HEK293T (cell line): ENCODE data around the gene CRYBG1.
"Not testable (repeated sequence)": the region's sequence is repeated elsewhere in the genome, so short reads cannot be mapped to it uniquely, and the experiment has no call there.

ENCODE experiments used
- CTCF ChIA-PET: fragments of 350-600 bp; formaldehyde crosslinking; extraction: SDS; loops from one replicate; lab custom pipeline; 2021; ENCODE audit warnings: antibody characterized with exemption, inconsistent platforms; lab: Yijun Ruan, JAX
- POLR2A ChIA-PET: fragments of 350-600 bp; formaldehyde crosslinking; extraction: SDS; loops from one replicate; lab custom pipeline; 2020; ENCODE audit warnings: antibody characterized with exemption, inconsistent platforms; lab: Yijun Ruan, JAX
- DNase-seq: peaks from one replicate; pipeline ENCODE4 v3.0.0; 2012; ENCODE audit warnings: mixed read lengths; ENCODE audit errors: extremely low spot score
- ARNT ChIP-seq: fragments of 450-650 bp; IDR thresholded peaks from 2 replicates; pipeline ENCODE4 v1.6.1; 2017; ENCODE audit warnings: mild to moderate bottlenecking
- BHLHE40 ChIP-seq: fragments of 450-650 bp; IDR thresholded peaks from 2 replicates; pipeline ENCODE4 v1.6.1; 2016; ENCODE audit warnings: mild to moderate bottlenecking, moderate library complexity, borderline replicate concordance
- CTBP1 ChIP-seq: fragments of 450-650 bp; IDR thresholded peaks from 2 replicates; pipeline ENCODE4 v1.6.1; 2016; ENCODE audit warnings: borderline replicate concordance
- ELF4 ChIP-seq: fragments of 450-650 bp; IDR thresholded peaks from 2 replicates; pipeline ENCODE4 v1.6.1; 2017; ENCODE audit warnings: antibody characterized with exemption
- FOXA1 ChIP-seq: fragments of 450-650 bp; IDR thresholded peaks from 2 replicates; pipeline ENCODE4 v1.6.1; 2016; ENCODE audit warnings: mild to moderate bottlenecking
- FOXK2 ChIP-seq: fragments of 450-650 bp; IDR thresholded peaks from 2 replicates; pipeline ENCODE4 v1.6.1; 2016; ENCODE audit warnings: mild to moderate bottlenecking
- FOXM1 ChIP-seq: fragments of 450-650 bp; IDR thresholded peaks from 2 replicates; pipeline ENCODE4 v1.6.1; 2017; ENCODE audit warnings: mild to moderate bottlenecking, borderline replicate concordance
- HDGF ChIP-seq: fragments of 450-650 bp; IDR thresholded peaks from 2 replicates; pipeline ENCODE4 v1.6.1; 2017; ENCODE audit warnings: antibody characterized with exemption, borderline replicate concordance
- L3MBTL2 ChIP-seq: fragments of 450-650 bp; conservative IDR thresholded peaks from 2 replicates; pipeline ENCODE4 v1.6.1; 2016; ENCODE audit warnings: mild to moderate bottlenecking
- LEF1 ChIP-seq: fragments of 450-650 bp; IDR thresholded peaks from 2 replicates; pipeline ENCODE4 v1.6.1; 2017; ENCODE audit warnings: mild to moderate bottlenecking, borderline replicate concordance
- NFRKB ChIP-seq: fragments of 450-650 bp; IDR thresholded peaks from 2 replicates; pipeline ENCODE4 v1.6.1; 2016; ENCODE audit warnings: mild to moderate bottlenecking, moderate library complexity
- SP1 ChIP-seq: fragments of 450-650 bp; IDR thresholded peaks from 2 replicates; pipeline ENCODE4 v1.6.1; 2017
- SUZ12 ChIP-seq: fragments of 450-650 bp; IDR thresholded peaks from 2 replicates; pipeline ENCODE4 v1.6.1; 2016; ENCODE audit warnings: mild to moderate bottlenecking
- TARDBP ChIP-seq: fragments of 450-650 bp; IDR thresholded peaks from 2 replicates; pipeline ENCODE4 v1.6.1; 2016
- ZNF384 ChIP-seq: fragments of 450-650 bp; IDR thresholded peaks from 2 replicates; pipeline ENCODE4 v1.6.1; 2016
- TF ChIP-seq, protein P1 (sequence below): fragments of 450-650 bp; IDR thresholded peaks from 2 replicates; pipeline ENCODE4 v1.6.1; 2016

Gene CRYBG1

DNA sequence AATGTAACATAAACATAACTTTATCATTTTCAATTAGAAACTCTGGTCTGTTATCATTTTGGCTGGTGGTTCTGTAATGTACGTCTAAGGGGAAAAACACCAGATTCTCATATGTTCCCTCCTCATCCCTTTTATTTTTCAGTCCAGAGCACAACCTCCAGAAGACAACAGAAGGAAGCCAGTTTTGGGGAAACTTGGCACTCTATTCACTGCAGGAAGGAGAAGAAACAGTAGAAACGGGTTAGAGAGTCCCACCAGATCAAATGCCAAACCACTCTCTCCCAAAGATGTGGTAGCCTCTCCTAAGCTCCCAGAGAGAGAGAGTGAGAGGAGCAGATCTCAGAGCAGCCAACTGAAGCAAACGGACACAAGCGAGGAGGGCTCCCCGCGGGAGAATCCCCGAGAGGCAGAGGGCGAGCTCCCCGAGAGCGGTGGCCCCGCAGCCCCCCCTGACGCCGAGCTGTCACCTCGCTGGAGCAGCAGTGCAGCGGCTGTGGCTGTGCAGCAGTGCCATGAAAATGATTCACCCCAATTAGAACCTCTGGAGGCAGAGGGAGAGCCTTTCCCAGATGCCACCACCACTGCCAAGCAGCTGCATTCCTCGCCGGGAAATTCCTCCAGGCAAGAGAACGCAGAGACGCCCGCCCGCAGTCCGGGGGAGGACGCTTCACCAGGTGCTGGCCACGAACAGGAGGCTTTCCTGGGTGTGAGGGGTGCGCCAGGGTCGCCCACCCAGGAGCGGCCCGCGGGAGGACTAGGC, 151.0 kb downstream of the CRYBG1 start:
- DNase-seq, result no peak
- ChIA-PET POLR2A (interaction anchor here (1.3 kb wide), 1 partner anchor 186 kb away, joined by 3 read pairs; the partner anchor contains the start of gene ATG5), CTCF (interaction anchor here (1.1 to 1.2 kb wide), 2 partner anchors 32 to 486 kb away, joined by 3 read pairs; no protein-coding TSS in a partner anchor)

GRCh38 chr6:106512048-106512967, 151.8 kb downstream of the CRYBG1 start:
- POLR2A ChIA-PET, result interaction anchor here (1.0 to 1.3 kb wide), 2 partner anchors 49 to 187 kb away, joined by 3 read pairs; partner anchors contain the start of gene ATG5
- no peak for DNase-seq
- no peak for TF ChIP-seq CTBP1
- TF ChIP-seq LEF1, result no peak
- no peak for TF ChIP-seq FOXM1
- TF ChIP-seq FOXA1, result no peak
- no peak for TF ChIP-seq NFRKB
- TF ChIP-seq FOXK2, result no peak
- TF ChIP-seq TARDBP, result no peak
- TF ChIP-seq SUZ12, result no peak
- no peak for TF ChIP-seq ARNT
- TF ChIP-seq HDGF, result no peak
- TF ChIP-seq ELF4, result no peak
- TF ChIP-seq L3MBTL2, result no peak
- TF ChIP-seq SP1, result no peak
- TF ChIP-seq ZNF384, result no peak
- no peak for TF ChIP-seq BHLHE40
- CTCF ChIA-PET, result interaction anchor here (0.7 to 1.1 kb wide), 2 partner anchors 34 to 485 kb away, joined by 3 read pairs; no protein-coding TSS in a partner anchor

More for the DNA sequence above, 151.0 kb downstream of the CRYBG1 start:
- TF ChIP-seq ELF4, result no peak
- no peak for TF ChIP-seq SP1

DNA sequence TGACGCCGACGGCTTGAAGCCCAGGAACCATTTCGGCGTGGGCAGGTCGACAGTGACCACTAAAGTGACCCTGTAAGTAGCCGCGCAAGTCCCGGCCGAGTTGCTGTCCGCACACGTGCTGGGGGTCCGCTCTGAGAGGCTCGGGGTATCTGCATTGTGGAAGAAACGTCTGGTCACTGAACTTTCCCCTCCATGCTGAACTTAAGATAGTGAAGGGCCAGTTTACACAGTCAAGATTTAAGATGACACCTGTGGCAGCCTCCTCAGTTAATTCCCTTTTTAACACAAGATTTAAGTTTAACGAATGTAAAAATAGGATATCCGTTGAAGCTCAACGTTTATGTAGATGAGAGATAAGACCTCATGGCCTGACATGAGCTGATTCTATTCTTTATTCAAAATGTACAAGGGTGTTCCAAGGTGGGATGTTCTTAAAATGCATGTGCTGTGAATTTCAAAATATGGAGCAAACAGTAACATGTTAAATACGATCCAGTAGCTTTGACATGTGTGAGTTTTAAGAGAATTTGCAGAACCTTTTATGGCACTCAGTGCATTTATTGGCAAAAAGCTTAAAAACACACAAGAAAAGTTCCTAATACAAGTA, 152.6 kb downstream of the CRYBG1 start:
- ChIA-PET CTCF (interaction anchor here (0.6 to 0.7 kb wide), 2 partner anchors 35 to 41 kb away, joined by 3 read pairs; no protein-coding TSS in a partner anchor), POLR2A (interaction anchor here (1.0 kb wide), 1 partner anchor 49 kb away, joined by 3 read pairs; no protein-coding TSS in a partner anchor)
- DNase-seq, result no peak
- no peak for TF ChIP-seq L3MBTL2
- no peak for TF ChIP-seq BHLHE40
- no peak for TF ChIP-seq CTBP1
- no peak for TF ChIP-seq SP1
- TF ChIP-seq SUZ12, result no peak
- TF ChIP-seq FOXA1, result no peak
- TF ChIP-seq TARDBP, result no peak
- no peak for TF ChIP-seq HDGF
- no peak for TF ChIP-seq FOXK2

DNA sequence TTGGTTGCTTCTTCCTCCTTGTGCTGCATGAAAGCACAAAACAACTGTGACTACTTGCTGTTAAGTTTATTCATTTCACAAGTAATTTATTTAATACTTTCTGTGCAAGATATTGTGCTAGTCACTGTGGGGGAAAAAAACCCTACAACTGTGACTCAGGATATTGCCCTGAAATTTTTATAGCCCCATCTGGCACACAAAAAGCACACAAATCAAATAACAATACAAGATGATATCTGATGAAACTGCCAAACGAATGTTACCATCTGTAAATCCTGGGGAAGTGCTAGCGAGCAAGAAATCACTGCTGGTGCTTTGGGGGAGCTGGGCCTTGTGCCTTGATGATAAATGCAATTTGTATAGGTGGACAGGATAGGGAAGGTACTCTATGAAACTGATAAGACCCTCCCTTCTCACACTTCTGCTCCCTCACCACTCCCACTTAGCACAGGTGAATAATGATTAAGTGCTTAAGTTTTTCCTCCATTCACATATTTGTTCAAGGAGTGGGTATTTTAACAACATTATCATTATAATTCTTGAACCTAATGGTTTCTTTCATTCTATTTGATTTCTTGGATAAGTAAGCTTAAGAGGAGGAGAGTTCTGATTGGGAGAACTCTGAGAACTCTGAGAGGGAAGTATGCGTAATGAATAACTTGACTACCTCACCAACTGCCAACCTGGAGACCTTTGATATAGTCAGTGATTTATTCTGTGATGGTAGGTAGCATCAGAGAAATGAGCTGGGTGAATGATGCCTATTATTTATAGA, 153.5 kb downstream of the CRYBG1 start:
- no peak for TF ChIP-seq ELF4
- no peak for TF ChIP-seq FOXM1
- TF ChIP-seq NFRKB, result no peak
- no peak for TF ChIP-seq SP1
- no peak for TF ChIP-seq LEF1
- TF ChIP-seq BHLHE40, result no peak
- TF ChIP-seq SUZ12, result no peak
- no peak for TF ChIP-seq HDGF
- POLR2A ChIA-PET, result no interaction called here
- CTCF ChIA-PET, result interaction anchor here (0.8 kb wide), 1 partner anchor 9 kb away, joined by 3 read pairs; no protein-coding TSS in a partner anchor
- DNase-seq, result no peak

DNA sequence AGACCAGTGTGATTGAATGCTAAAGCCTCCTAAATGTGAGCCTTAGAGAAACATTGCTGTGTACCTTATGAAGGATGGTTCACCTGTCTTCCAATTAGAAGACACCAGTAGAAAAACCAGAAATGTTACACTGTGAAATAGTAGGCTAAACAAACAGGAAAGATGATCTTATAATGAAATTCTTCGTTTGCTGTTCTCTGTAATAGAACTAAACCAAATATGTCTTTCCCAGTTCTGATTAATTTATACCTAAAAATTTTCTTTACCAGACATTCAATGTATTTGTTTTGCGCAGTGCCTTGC, 154.0 kb downstream of the CRYBG1 start:
- POLR2A ChIA-PET, result no interaction called here
- DNase-seq, result no peak
- CTCF ChIA-PET, result interaction anchor here (0.8 kb wide), 1 partner anchor 10 kb away, joined by 3 read pairs; no protein-coding TSS in a partner anchor
- TF ChIP-seq ARNT (no peak), CTBP1 (no peak), ZNF384 (no peak), SUZ12 (no peak), NFRKB (no peak), ELF4 (no peak), BHLHE40 (no peak), FOXA1 (no peak), LEF1 (no peak), L3MBTL2 (no peak), SP1 (no peak), HDGF (no peak), TARDBP (no peak), FOXM1 (no peak), FOXK2 (no peak)
- TF ChIP-seq, protein P1, sequence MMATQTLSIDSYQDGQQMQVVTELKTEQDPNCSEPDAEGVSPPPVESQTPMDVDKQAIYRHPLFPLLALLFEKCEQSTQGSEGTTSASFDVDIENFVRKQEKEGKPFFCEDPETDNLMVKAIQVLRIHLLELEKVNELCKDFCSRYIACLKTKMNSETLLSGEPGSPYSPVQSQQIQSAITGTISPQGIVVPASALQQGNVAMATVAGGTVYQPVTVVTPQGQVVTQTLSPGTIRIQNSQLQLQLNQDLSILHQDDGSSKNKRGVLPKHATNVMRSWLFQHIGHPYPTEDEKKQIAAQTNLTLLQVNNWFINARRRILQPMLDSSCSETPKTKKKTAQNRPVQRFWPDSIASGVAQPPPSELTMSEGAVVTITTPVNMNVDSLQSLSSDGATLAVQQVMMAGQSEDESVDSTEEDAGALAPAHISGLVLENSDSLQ, result no peak

DNA sequence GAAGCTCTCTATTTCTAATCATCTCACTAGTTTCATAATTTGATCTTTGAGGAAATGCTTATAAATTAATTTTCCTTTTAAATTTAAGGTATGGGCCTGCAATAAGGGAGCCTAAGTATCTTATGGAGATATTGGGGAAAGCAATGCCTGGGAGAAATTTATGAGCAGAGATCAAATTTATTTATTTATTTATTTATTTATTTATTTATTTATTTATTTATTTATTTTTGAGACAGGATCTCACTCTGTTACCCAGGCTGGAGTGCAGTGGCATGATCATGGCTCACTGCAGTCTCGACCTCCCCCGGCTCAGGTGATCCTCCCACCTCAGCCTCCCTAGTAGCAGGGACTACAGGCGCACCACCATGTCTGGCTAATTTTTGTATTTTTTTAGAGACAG, 155.1 kb downstream of the CRYBG1 start:
- DNase-seq, POLR2A ChIA-PET: not testable (repeated sequence)
- CTCF ChIA-PET, result interaction anchor here (0.6 kb wide), 1 partner anchor 155 kb away, joined by 3 read pairs; the partner anchor contains the start of gene CRYBG1
